CD4-positive, alpha-beta memory T cell (primary cell): Measurements from ENCODE around the gene SPACA9. TPM values are rescaled to one million over a fixed set of nuclear protein-coding genes. Genes with fewer than 3 reads are reported as not detected.

ENCODE experiments used
- CTCF ChIA-PET: fragments of 350-600 bp; sonication (Branson Sonifier 250); formaldehyde crosslinking; loops from one replicate; lab custom pipeline; 2021; ENCODE audit warnings: inconsistent platforms; ENCODE audit not compliant: partially characterized antibody; lab: Charles Lee
- POLR2A ChIA-PET: fragments of 350-600 bp; sonication (Branson Sonifier 250); formaldehyde crosslinking; loops from one replicate; lab custom pipeline; 2021; ENCODE audit not compliant: partially characterized antibody; lab: Charles Lee
- DNase-seq, 5 donors: peaks; one replicate each; pipeline versions ENCODE4 v3.0.0 to v3.0.0-alpha.2; 2020 to 2022; ENCODE audit warnings: mixed read lengths in 1 of 5
- H3K27ac ChIP-seq: one replicate; pipeline ENCODE4 v1.7.0; 2013; ENCODE audit warnings: low read depth, low read length
- H3K27me3 ChIP-seq: 2 replicates; pipeline ENCODE4 v1.7.0; 2013; ENCODE audit warnings: mild to moderate bottlenecking, low read length, moderate library complexity; ENCODE audit not compliant: insufficient read depth
- H3K36me3 ChIP-seq: 2 replicates; pipeline ENCODE4 v1.7.0; 2013; ENCODE audit warnings: mild to moderate bottlenecking, low read length, moderate library complexity; ENCODE audit not compliant: insufficient read depth
- H3K4me1 ChIP-seq: 2 replicates; pipeline ENCODE4 v1.7.0; 2013; ENCODE audit warnings: mild to moderate bottlenecking, low read length, moderate library complexity; ENCODE audit not compliant: insufficient read depth
- H3K4me3 ChIP-seq, 2 donors: one replicate each; pipeline ENCODE4 v1.7.0; 2013; ENCODE audit warnings: low read length in 2 of 2, mild to moderate bottlenecking in 1 of 2
- H3K9me3 ChIP-seq, 2 donors: one replicate each; pipeline ENCODE4 v1.7.0; 2013; ENCODE audit warnings: low read length in 2 of 2, control low read depth in 1 of 2; ENCODE audit not compliant: control insufficient read depth in 1 of 2
- H3K27ac Mint-ChIP-seq, 7 donors: one replicate each; pipeline ENCODE4 v1.8.0; 2020 to 2021; ENCODE audit warnings: mixed read lengths in 7 of 7, mild to moderate bottlenecking in 6 of 7, inconsistent platforms in 3 of 7, moderate library complexity in 3 of 7
- H3K27me3 Mint-ChIP-seq, 2 donors: one replicate each; pipeline ENCODE4 v1.8.0; 2020 to 2021; ENCODE audit warnings: mixed read lengths in 2 of 2
- H3K36me3 Mint-ChIP-seq, 2 donors: one replicate each; pipeline ENCODE4 v1.8.0; 2020 to 2021; ENCODE audit warnings: mixed read lengths in 2 of 2, inconsistent platforms in 1 of 2, mild to moderate bottlenecking in 1 of 2
- H3K4me1 Mint-ChIP-seq, 4 donors: one replicate each; pipeline ENCODE4 v1.8.0; 2020 to 2021; ENCODE audit warnings: mixed read lengths in 4 of 4, mild to moderate bottlenecking in 1 of 4
- H3K4me3 Mint-ChIP-seq, 8 donors: one replicate each; pipeline ENCODE4 v1.8.0; 2020 to 2021; ENCODE audit warnings: mixed read lengths in 8 of 8, mild to moderate bottlenecking in 7 of 8, moderate library complexity in 6 of 8, inconsistent platforms in 3 of 8
- H3K9me3 Mint-ChIP-seq, 8 donors: one replicate each; pipeline ENCODE4 v1.8.0; 2020 to 2021; ENCODE audit warnings: mixed read lengths in 8 of 8, mild to moderate bottlenecking in 5 of 8, inconsistent platforms in 3 of 8, moderate library complexity in 1 of 8
- intact Hi-C: fragments of 100-400 bp; cut with micrococcal nuclease; formaldehyde crosslinking; loops from one replicate; pipeline ENCODE4 v1.15.1; 2023
- polyA plus RNA-seq, 2 donors: library from polyadenylated mRNA; unstranded; fragments of 300-500 nt; fragmentation: Illumina TruSeq; gene quantifications; one replicate each; pipeline ENCODE4 v1.2.3, GENCODE V29; 2021
- total RNA-seq, 2 experiments: library from RNA; stranded (reverse); gene quantifications; one replicate each; pipeline ENCODE4 v1.2.3, GENCODE V29; 2021

The SPACA9 gene
- total and polyA plus RNA-seq, 4 experiments from 2014 or later = 1.5 to 2.2 (median 1.8) TPM

DNA sequence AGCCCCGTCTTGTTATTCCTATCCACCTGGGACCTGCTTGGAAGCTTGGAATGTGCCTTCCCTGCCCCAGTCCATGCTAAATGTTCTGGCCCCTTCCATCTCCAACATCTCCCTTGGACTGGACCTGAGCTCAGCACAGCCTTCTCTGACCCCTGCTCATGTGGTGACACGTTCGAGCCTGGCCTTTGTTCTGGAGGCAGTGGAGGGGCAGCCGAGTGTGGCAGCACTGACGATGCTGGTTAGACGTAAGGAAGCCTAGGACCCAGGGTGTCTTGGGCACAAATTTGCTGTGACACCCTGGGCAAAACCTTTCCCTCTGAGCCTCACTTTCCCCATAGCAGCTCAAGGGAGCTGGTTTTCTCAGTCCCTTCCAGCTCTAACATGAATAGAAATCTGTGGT lies 3.9 kb downstream of the SPACA9 start:
- CTCF ChIA-PET = no interaction called here
- Histone ChIP-seq H3K27ac (no peak overlapping the region), H3K4me1 (peaks cover 9% of the 10 kb centered on the region), H3K36me3 (no peaks in the 10 kb centered on the region), H3K9me3 (no peaks in the 10 kb centered on the region), H3K27me3 (no peaks in the 10 kb centered on the region), H3K4me3 (no peak overlapping the region)
- no peak overlapping the region for H3K4me3 Mint-ChIP-seq
- DNase-seq = no peak
- no peaks in the 10 kb centered on the region for H3K9me3 Mint-ChIP-seq
- H3K27me3 Mint-ChIP-seq = no peaks in the 10 kb centered on the region
- POLR2A ChIA-PET = no interaction called here
- H3K4me1 Mint-ChIP-seq = peaks cover 5 to 8% (median 5%) of the 10 kb centered on the region in 4 donors
- intact Hi-C loops = no loop called here
- peaks cover 0 to 3% of the 10 kb centered on the region in 2 donors for H3K36me3 Mint-ChIP-seq
- peak overlapping the region in 1 of 7 donors; percentile 18 for H3K27ac Mint-ChIP-seq

GRCh38 chr9:132883349-132884294 lies 4.9 kb downstream of the SPACA9 start:
- DNase-seq = no peak
- Histone ChIP-seq H3K4me3 (no peak overlapping the region), H3K9me3 (no peaks in the 10 kb centered on the region), H3K27ac (no peak overlapping the region), H3K27me3 (no peaks in the 10 kb centered on the region), H3K36me3 (no peaks in the 10 kb centered on the region), H3K4me1 (peaks cover 4% of the 10 kb centered on the region)
- H3K27ac Mint-ChIP-seq = no peak overlapping the region
- H3K9me3 Mint-ChIP-seq = no peaks in the 10 kb centered on the region
- H3K27me3 Mint-ChIP-seq = no peaks in the 10 kb centered on the region
- H3K4me1 Mint-ChIP-seq = peaks cover 5 to 10% (median 6%) of the 10 kb centered on the region in 4 donors
- ChIA-PET CTCF (no interaction called here), POLR2A (no interaction called here)
- H3K36me3 Mint-ChIP-seq = peaks cover 0 to 3% of the 10 kb centered on the region in 2 donors
- intact Hi-C loops = no loop called here
- H3K4me3 Mint-ChIP-seq = no peak overlapping the region

GRCh38 chr9:132885720-132886333 lies 7.1 kb downstream of the SPACA9 start:
- Mint-ChIP-seq H3K27ac (no peak overlapping the region), H3K9me3 (no peaks in the 10 kb centered on the region), H3K36me3 (no peaks in the 10 kb centered on the region), H3K4me1 (peaks cover 0 to 9% (median 0%) of the 10 kb centered on the region in 4 donors), H3K27me3 (no peaks in the 10 kb centered on the region), H3K4me3 (no peak overlapping the region)
- Histone ChIP-seq H3K36me3 (no peaks in the 10 kb centered on the region), H3K27ac (no peak overlapping the region), H3K9me3 (no peaks in the 10 kb centered on the region), H3K4me3 (no peak overlapping the region), H3K4me1 (no peaks in the 10 kb centered on the region), H3K27me3 (no peaks in the 10 kb centered on the region)
- DNase-seq = no peak
- POLR2A ChIA-PET = no interaction called here
- CTCF ChIA-PET = no interaction called here
- intact Hi-C loops = no loop called here

GRCh38 chr9:132886334-132886725 lies 7.6 kb downstream of the SPACA9 start:
- Mint-ChIP-seq H3K36me3 (no peaks in the 10 kb centered on the region), H3K4me3 (no peak overlapping the region), H3K27me3 (no peaks in the 10 kb centered on the region), H3K27ac (no peak overlapping the region), H3K4me1 (peaks cover 0 to 9% (median 0%) of the 10 kb centered on the region in 4 donors), H3K9me3 (no peaks in the 10 kb centered on the region)
- Histone ChIP-seq H3K36me3 (no peaks in the 10 kb centered on the region), H3K4me1 (no peaks in the 10 kb centered on the region), H3K4me3 (no peak overlapping the region), H3K9me3 (no peaks in the 10 kb centered on the region), H3K27me3 (no peaks in the 10 kb centered on the region), H3K27ac (no peak overlapping the region)
- ChIA-PET POLR2A (no interaction called here), CTCF (no interaction called here)
- DNase-seq = no peak
- intact Hi-C loops = no loop called here

GRCh38 chr9:132887181-132888120 lies 8.8 kb downstream of the SPACA9 start:
- Mint-ChIP-seq H3K4me1 (peaks cover 0 to 9% (median 0%) of the 10 kb centered on the region in 4 donors), H3K4me3 (no peak overlapping the region), H3K9me3 (no peaks in the 10 kb centered on the region), H3K36me3 (peaks cover 0 to 3% of the 10 kb centered on the region in 2 donors), H3K27me3 (no peaks in the 10 kb centered on the region), H3K27ac (no peak overlapping the region)
- ChIA-PET CTCF (no interaction called here), POLR2A (no interaction called here)
- no peaks in the 10 kb centered on the region for H3K4me1 ChIP-seq
- no peaks in the 10 kb centered on the region for H3K9me3 ChIP-seq
- H3K27ac ChIP-seq = no peak overlapping the region
- H3K27me3 ChIP-seq = no peaks in the 10 kb centered on the region
- intact Hi-C loops = no loop called here
- DNase-seq = no peak
- no peak overlapping the region for H3K4me3 ChIP-seq
- no peaks in the 10 kb centered on the region for H3K36me3 ChIP-seq

GRCh38 chr9:132888151-132888550 lies 9.5 kb downstream of the SPACA9 start:
- Mint-ChIP-seq H3K27me3 (no peaks in the 10 kb centered on the region), H3K36me3 (peaks cover 0 to 5% of the 10 kb centered on the region in 2 donors), H3K27ac (peak overlapping the region in 1 of 7 donors; percentile 30), H3K4me3 (no peak overlapping the region), H3K4me1 (peaks cover 0 to 9% (median 0%) of the 10 kb centered on the region in 4 donors), H3K9me3 (no peaks in the 10 kb centered on the region)
- CTCF ChIA-PET = no interaction called here
- no peaks in the 10 kb centered on the region for H3K27me3 ChIP-seq
- no peaks in the 10 kb centered on the region for H3K9me3 ChIP-seq
- H3K4me3 ChIP-seq = no peak overlapping the region
- no peaks in the 10 kb centered on the region for H3K4me1 ChIP-seq
- intact Hi-C loops = no loop called here
- no peaks in the 10 kb centered on the region for H3K36me3 ChIP-seq
- H3K27ac ChIP-seq = no peak overlapping the region
- no peak for DNase-seq
- POLR2A ChIA-PET = no interaction called here
